Panc1 (cell line): ENCODE data around the gene DDOST. TPM values are rescaled to one million over a fixed set of nuclear protein-coding genes. Genes with fewer than 3 reads are reported as not detected.
A peak's percentile ranks its signal among the peaks of the same experiment; 100 is the strongest.

ENCODE experiments used
- ATAC-seq: fragments of 200-7000 bp; cut with Tn5 transposase; 2 replicates; pipeline ENCODE4 v1.9.1; 2020; ENCODE audit warnings: mild to moderate bottlenecking, moderate library complexity
- BruUV-seq: library from RNA; stranded (reverse); fragments of 400-500 nt; replicated peaks from 2 replicates; lab custom pipeline; 2021; lab: Mats Ljungman, UMichigan
- CTCF ChIA-PET: fragments of 300-600 bp; sonication (Branson Sonifier 250); formaldehyde crosslinking; loops from one replicate; lab custom pipeline; 2022; ENCODE audit warnings: antibody characterized with exemption; lab: Charles Lee
- POLR2A ChIA-PET: fragments of 300-600 bp; sonication (Branson Sonifier 250); formaldehyde crosslinking; loops from one replicate; lab custom pipeline; 2022; ENCODE audit warnings: antibody characterized with exemption; lab: Charles Lee
- DNase-seq: peaks from one replicate; pipeline ENCODE4 v3.0.0-alpha.2; 2010; ENCODE audit warnings: low read depth, low spot score
- H3K27ac ChIP-seq: 2 replicates; pipeline ENCODE4 v1.5.1; 2011; ENCODE audit warnings: mild to moderate bottlenecking, low read length, inconsistent platforms
- H3K27me3 ChIP-seq: fragments of 200-500 bp; sonication (Bioruptor generic); 2 replicates; pipeline ENCODE4 v1.6.0; 2014; ENCODE audit warnings: low read length, inconsistent platforms; ENCODE audit not compliant: control insufficient read depth, insufficient read depth
- H3K36me3 ChIP-seq: fragments of 200-500 bp; sonication (Bioruptor generic); 2 replicates; pipeline ENCODE4 v1.5.1; 2014; ENCODE audit warnings: inconsistent platforms, mild to moderate bottlenecking, low read length, moderate library complexity; ENCODE audit not compliant: control insufficient read depth, insufficient read depth
- H3K4me1 ChIP-seq: 2 replicates; pipeline ENCODE4 v1.5.1; 2011; ENCODE audit warnings: inconsistent platforms, mild to moderate bottlenecking, low read length, moderate library complexity; ENCODE audit not compliant: control insufficient read depth, insufficient read depth
- H3K4me3 ChIP-seq, 2 experiments: 2 replicates each; pipeline ENCODE4 v1.5.1; 2011 to 2012; ENCODE audit warnings: low read depth in 2 of 2, low read length in 2 of 2, mild to moderate bottlenecking in 2 of 2, inconsistent platforms in 1 of 2, moderate library complexity in 1 of 2
- H3K9me3 ChIP-seq: fragments of 200-500 bp; sonication (Bioruptor generic); 2 replicates; pipeline ENCODE4 v1.5.1; 2014; ENCODE audit warnings: low read depth, mild to moderate bottlenecking, inconsistent platforms, low read length, moderate library complexity; ENCODE audit not compliant: control insufficient read depth, insufficient read depth
- CTCF ChIP-seq: fragments of 450-650 bp; IDR thresholded peaks from 2 replicates; pipeline ENCODE4 v1.5.1; 2017; ENCODE audit warnings: mild to moderate bottlenecking
- POLR2AphosphoS5 ChIP-seq: IDR thresholded peaks from 2 replicates; pipeline ENCODE4 v1.6.1; 2012; ENCODE audit warnings: mild to moderate bottlenecking, low read depth, low read length, moderate library complexity
- REST ChIP-seq, 2 experiments: IDR thresholded peaks; 2 replicates each; pipeline ENCODE4 v1.6.1; 2011 to 2012; ENCODE audit warnings: low read depth in 2 of 2, control low read depth in 1 of 2, low read length in 1 of 2, mild to moderate bottlenecking in 1 of 2, moderate library complexity in 1 of 2; ENCODE audit not compliant: insufficient read depth in 1 of 2
- SIN3A ChIP-seq: IDR thresholded peaks from 2 replicates; pipeline ENCODE4 v1.6.1; 2012; ENCODE audit warnings: low read depth, mild to moderate bottlenecking, low read length, moderate library complexity, borderline replicate concordance; ENCODE audit not compliant: insufficient read depth
- TCF7L2 ChIP-seq: IDR thresholded peaks from 2 replicates; pipeline ENCODE4 v1.6.1; 2011; ENCODE audit warnings: mild to moderate bottlenecking, low read depth, low read length, inconsistent platforms
- in situ Hi-C: cut with HindIII; loops from 2 replicates; pipeline ENCODE4 v1.10.0; 2016; ENCODE audit warnings: low sequenced_read_pairs, low pct_unique_long_range_greater_than_20kb
- intact Hi-C: fragments of 100-400 bp; cut with micrococcal nuclease; formaldehyde crosslinking; loops from one replicate; pipeline ENCODE4 v1.10.0; 2022; ENCODE audit not compliant: unreplicated experiment
- total RNA-seq: library from RNA; stranded (reverse); gene quantifications from one replicate; pipeline ENCODE4 v1.2.1, GENCODE V29; 2021; ENCODE audit not compliant: unreplicated experiment

DDOST gene
- total RNA-seq, 1 experiment from 2014 or later: 337 TPM

- Histone ChIP-seq H3K9me3 (no peaks in the 10 kb centered on the region), H3K4me1 (peaks cover 47% of the 10 kb centered on the region), H3K27ac (peak overlapping the region; percentile 13), H3K4me3 (no peak overlapping the region), H3K27me3 (no peaks in the 10 kb centered on the region), H3K36me3 (no peaks in the 10 kb centered on the region)
- no peak for DNase-seq
- ATAC-seq: no peak
- intact Hi-C loops (no loop called here), in situ Hi-C loops (no loop called here)
- CTCF ChIA-PET: no interaction called here
- POLR2A ChIA-PET: no interaction called here
- TF ChIP-seq POLR2AphosphoS5 (no peak), REST (IDR thresholded peaks at IDR 0.05; ENCODE audit: insufficient read depth in 1 of 2, low read depth in 2 of 2, low read length in 1 of 2) (no peak), SIN3A (no peak), CTCF (no peak), TCF7L2 (no peak)
- BruUV-seq: no TSS peak
These were observed 49.5 kb downstream of the DDOST start for GRCh38 chr1:20611652-20612051.

- BruUV-seq: no TSS peak
These were observed 50.2 kb downstream of the DDOST start for GRCh38 chr1:20610970-20611369.

More at GRCh38 chr1:20610970-20611369, 50.2 kb downstream of the DDOST start:
- H3K27ac ChIP-seq: no peak overlapping the region
- in situ Hi-C loops (no loop called here), intact Hi-C loops (no loop called here)
- H3K36me3 ChIP-seq: no peaks in the 10 kb centered on the region
- no peak for DNase-seq
- H3K4me3 ChIP-seq: no peak overlapping the region
- no peaks in the 10 kb centered on the region for H3K27me3 ChIP-seq
- no peaks in the 10 kb centered on the region for H3K9me3 ChIP-seq
- ChIA-PET CTCF (no interaction called here), POLR2A (no interaction called here)
- no peak for ATAC-seq
- peaks cover 40% of the 10 kb centered on the region for H3K4me1 ChIP-seq
- no peak for TF ChIP-seq SIN3A
- TF ChIP-seq CTCF: no peak
- TF ChIP-seq REST (IDR thresholded peaks at IDR 0.05; ENCODE audit: insufficient read depth in 1 of 2, low read depth in 2 of 2, low read length in 1 of 2): no peak
- TF ChIP-seq TCF7L2: no peak
- TF ChIP-seq POLR2AphosphoS5: no peak
